Body of pancreas (tissue), 4 donors: ENCODE measurements around the gene MOSPD3. TPM values are rescaled to one million over a fixed set of nuclear protein-coding genes. Genes with fewer than 3 reads are reported as not detected.

Source experiments
- ATAC-seq: fragments of 150-250 bp; one replicate; pipeline ENCODE4 v1.9.1; 2016
- DNase-seq, 4 donors: peaks; one replicate each; pipeline ENCODE4 v3.0.0-alpha.2; 2019
- H3K27ac ChIP-seq, 4 donors: fragments of 200-600 bp; sonication (generic); 1 replicate in 3 of 4; 2 replicates in 1 of 4; pipeline versions ENCODE4 v1.5.1 to v1.6.1; 2016 to 2019; ENCODE audit warnings: mild to moderate bottlenecking in 1 of 4, mixed read lengths in 1 of 4, moderate library complexity in 1 of 4
- H3K27me3 ChIP-seq, 2 donors: fragments of 200-600 bp; sonication (generic); one replicate each; pipeline ENCODE4 v1.6.0; 2016; ENCODE audit warnings: mild to moderate bottlenecking in 1 of 2
- H3K36me3 ChIP-seq, 2 donors: fragments of 200-600 bp; sonication (generic); replicated peaks in 1 of 2; 2 replicates each; pipeline ENCODE4 v1.5.1; 2016; ENCODE audit warnings: low read depth in 2 of 2; ENCODE audit not compliant: insufficient read depth in 1 of 2
- H3K4me1 ChIP-seq: fragments of 200-600 bp; sonication (generic); one replicate; pipeline ENCODE4 v1.6.0; 2016
- H3K4me3 ChIP-seq, 2 donors: fragments of 200-600 bp; sonication (generic); 1 replicate in 1 of 2; 2 replicates in 1 of 2; pipeline ENCODE4 v1.5.1; 2016 to 2019
- H3K9me3 ChIP-seq, 3 donors: fragments of 200-600 bp; sonication (generic); 1 replicate in 2 of 3; 2 replicates in 1 of 3; pipeline ENCODE4 v1.5.1; 2016
- POLR2A ChIP-seq, 3 donors: fragments of 450-650 bp; IDR thresholded peaks; one replicate each; pipeline ENCODE4 v1.6.1; 2016; ENCODE audit warnings: antibody characterized with exemption in 3 of 3, mild to moderate bottlenecking in 2 of 3
- WGBS, 2 donors: methylation state at CpG; one replicate each; pipeline ENCODE4 v1.1.5; 2017; 5-methylcytosine and 5-hydroxymethylcytosine counted together
- intact Hi-C: fragments of 100-400 bp; cut with DNase I; formaldehyde crosslinking; loops from one replicate; pipeline ENCODE4 v1.15.1; 2023
- total RNA-seq, 2 donors: library from RNA; depleted of rRNA; stranded (reverse); fragments of >200 nt; gene quantifications; one replicate each; pipeline ENCODE4 v1.1.0, GENCODE V29; 2016
- TF ChIP-seq, protein P1 (sequence below), 7 experiments: fragments of 450-650 bp in 4 of 7; fragments of 200-600 bp in 3 of 7; sonication (generic) in 3 of 7; IDR thresholded peaks; one replicate each; pipeline ENCODE4 v1.5.1; 2016 to 2019; ENCODE audit warnings: antibody characterized with exemption in 7 of 7

Gene MOSPD3
- total RNA-seq, 2 donors from 2014 or later, result 6.9 to 8.6 TPM

DNA sequence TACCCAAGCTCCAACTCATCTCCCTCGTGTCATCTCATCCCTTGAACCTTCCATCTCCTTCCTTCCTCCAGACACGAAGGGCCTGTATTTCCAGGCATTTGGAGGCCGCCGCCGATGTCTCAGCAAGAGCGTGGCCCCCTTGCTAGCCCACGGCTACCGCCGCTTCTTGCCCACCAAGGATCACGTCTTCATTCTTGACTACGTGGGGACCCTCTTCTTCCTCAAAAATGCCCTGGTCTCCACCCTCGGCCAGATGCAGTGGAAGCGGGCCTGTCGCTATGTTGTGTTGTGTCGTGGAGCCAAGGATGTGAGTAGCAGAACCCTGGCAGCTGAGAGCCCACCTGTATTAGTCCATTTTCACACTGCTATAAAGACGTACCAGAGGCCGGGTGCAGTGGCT is 20.7 kb upstream of the MOSPD3 start:
- Histone ChIP-seq H3K27ac (no peak overlapping the region), H3K36me3 (no peaks in the 10 kb centered on the region), H3K4me3 (no peak overlapping the region), H3K27me3 (no peaks in the 10 kb centered on the region), H3K9me3 (no peaks in the 10 kb centered on the region), H3K4me1 (peaks cover 8% of the 10 kb centered on the region)
- no peak for ATAC-seq
- TF ChIP-seq, protein P1, sequence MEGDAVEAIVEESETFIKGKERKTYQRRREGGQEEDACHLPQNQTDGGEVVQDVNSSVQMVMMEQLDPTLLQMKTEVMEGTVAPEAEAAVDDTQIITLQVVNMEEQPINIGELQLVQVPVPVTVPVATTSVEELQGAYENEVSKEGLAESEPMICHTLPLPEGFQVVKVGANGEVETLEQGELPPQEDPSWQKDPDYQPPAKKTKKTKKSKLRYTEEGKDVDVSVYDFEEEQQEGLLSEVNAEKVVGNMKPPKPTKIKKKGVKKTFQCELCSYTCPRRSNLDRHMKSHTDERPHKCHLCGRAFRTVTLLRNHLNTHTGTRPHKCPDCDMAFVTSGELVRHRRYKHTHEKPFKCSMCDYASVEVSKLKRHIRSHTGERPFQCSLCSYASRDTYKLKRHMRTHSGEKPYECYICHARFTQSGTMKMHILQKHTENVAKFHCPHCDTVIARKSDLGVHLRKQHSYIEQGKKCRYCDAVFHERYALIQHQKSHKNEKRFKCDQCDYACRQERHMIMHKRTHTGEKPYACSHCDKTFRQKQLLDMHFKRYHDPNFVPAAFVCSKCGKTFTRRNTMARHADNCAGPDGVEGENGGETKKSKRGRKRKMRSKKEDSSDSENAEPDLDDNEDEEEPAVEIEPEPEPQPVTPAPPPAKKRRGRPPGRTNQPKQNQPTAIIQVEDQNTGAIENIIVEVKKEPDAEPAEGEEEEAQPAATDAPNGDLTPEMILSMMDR (IDR thresholded peaks at IDR 0.05), result no peak
- TF ChIP-seq POLR2A (IDR thresholded peaks at IDR 0.05), result no peak
- intact Hi-C loops, result no loop called here
- WGBS, 2 donors, result 84 to 89% methylated on average over 17 of the region's 17 CpGs
- DNase-seq, result no peak

DNA sequence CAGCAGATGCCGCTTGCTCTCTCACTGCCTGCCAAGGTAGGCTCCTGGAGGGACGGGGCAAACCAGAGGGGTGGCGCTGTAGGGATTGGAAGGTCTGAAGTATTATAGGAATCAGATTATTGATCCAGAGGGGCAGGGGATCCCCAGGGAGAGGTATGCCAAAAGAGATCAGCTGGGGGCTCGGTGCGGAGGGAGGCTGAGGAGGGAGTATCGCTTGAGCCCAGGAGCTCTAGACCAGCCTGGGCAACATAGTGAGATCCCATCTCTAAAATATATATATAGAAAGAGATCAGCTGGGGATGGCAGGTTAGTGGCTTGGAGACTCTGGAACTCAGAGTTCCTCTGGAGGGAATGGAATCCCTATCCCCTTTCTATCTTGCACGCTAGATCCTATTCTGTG is 17.2 kb upstream of the MOSPD3 start:
- Histone ChIP-seq H3K4me1 (no peaks in the 10 kb centered on the region), H3K9me3 (no peaks in the 10 kb centered on the region), H3K36me3 (no peaks in the 10 kb centered on the region), H3K27ac (no peak overlapping the region), H3K4me3 (no peak overlapping the region), H3K27me3 (no peaks in the 10 kb centered on the region)
- WGBS, 2 donors, result 93 to 95% methylated on average over 7 of the region's 7 CpGs
- TF ChIP-seq POLR2A (IDR thresholded peaks at IDR 0.05), result no peak
- TF ChIP-seq, protein P1 (IDR thresholded peaks at IDR 0.05), result no peak
- ATAC-seq (no peak), DNase-seq (no peak)
- intact Hi-C loops, result no loop called here

DNA sequence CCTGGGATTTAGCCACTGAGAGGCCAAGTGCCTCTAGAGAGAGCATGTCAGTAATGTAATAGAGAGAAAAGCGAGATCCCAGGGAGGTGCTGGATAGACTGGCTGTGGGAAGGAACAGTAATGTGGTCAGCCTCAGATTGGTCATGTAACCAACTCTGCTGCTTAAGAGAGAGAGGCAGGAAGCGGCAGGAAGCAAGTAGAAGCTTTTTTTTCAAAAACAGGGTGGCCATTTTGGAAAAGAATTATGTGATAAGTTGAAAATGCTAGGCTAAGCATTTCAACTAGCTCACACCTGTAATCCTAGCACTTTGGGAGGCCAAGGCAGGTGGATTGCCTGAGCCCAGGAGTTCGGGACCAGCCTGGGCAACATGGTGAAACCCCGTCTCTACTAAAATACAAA is 13.9 kb upstream of the MOSPD3 start:
- Histone ChIP-seq H3K4me1 (peaks cover 4% of the 10 kb centered on the region), H3K9me3 (no peaks in the 10 kb centered on the region), H3K27me3 (no peaks in the 10 kb centered on the region), H3K4me3 (no peak overlapping the region), H3K27ac (no peak overlapping the region), H3K36me3 (no peaks in the 10 kb centered on the region)
- intact Hi-C loops, result no loop called here
- no peak for DNase-seq
- no peak for ATAC-seq
- TF ChIP-seq, protein P1 (IDR thresholded peaks at IDR 0.05), result no peak
- no peak for TF ChIP-seq POLR2A (IDR thresholded peaks at IDR 0.05)
- 82 to 84% methylated on average over 4 of the region's 4 CpGs for WGBS, 2 donors

- Histone ChIP-seq H3K36me3 (no peaks in the 10 kb centered on the region), H3K9me3 (no peaks in the 10 kb centered on the region), H3K27me3 (no peaks in the 10 kb centered on the region), H3K4me1 (peaks cover 17% of the 10 kb centered on the region), H3K27ac (no peak overlapping the region), H3K4me3 (no peak overlapping the region)
- intact Hi-C loops, result no loop called here
- peak in 1 of 4 donors; percentile 14 for DNase-seq
- no peak for TF ChIP-seq POLR2A (IDR thresholded peaks at IDR 0.05)
- TF ChIP-seq, protein P1 (IDR thresholded peaks at IDR 0.05), result no peak
- no peak for ATAC-seq
- 58 to 68% methylated on average over 13 to 18 of the region's 18 CpGs for WGBS, 2 donors
Observed at GRCh38 chr7:100599911-100600729, 12.2 kb upstream of the MOSPD3 start.

- Histone ChIP-seq H3K9me3 (no peaks in the 10 kb centered on the region), H3K36me3 (no peaks in the 10 kb centered on the region), H3K4me3 (no peak overlapping the region), H3K27me3 (no peaks in the 10 kb centered on the region), H3K4me1 (peaks cover 23% of the 10 kb centered on the region), H3K27ac (no peak overlapping the region)
- DNase-seq (no peak), ATAC-seq (no peak)
- intact Hi-C loops, result no loop called here
- TF ChIP-seq, protein P1 (IDR thresholded peaks at IDR 0.05), result no peak
- no peak for TF ChIP-seq POLR2A (IDR thresholded peaks at IDR 0.05)
- WGBS, 2 donors, result 79% methylated on average over 9 of the region's 9 CpGs; no CpG with 5 or more reads in 1 of the 2 donors
Observed at GRCh38 chr7:100600730-100601038, 11.7 kb upstream of the MOSPD3 start.
